WTC11 (cell line): ENCODE measurements around the gene NFIA.

ENCODE experiments used
- FOXK1 ChIP-seq: sonication (generic); formaldehyde crosslinking; IDR thresholded peaks from 2 replicates; pipeline ENCODE4 v1.8.0; 2022; ENCODE audit warnings: mild to moderate bottlenecking, moderate library complexity, missing genetic modification reagents
- HMGA2 ChIP-seq: fragments of 250-450 bp; sonication (Bioruptor Pico); IDR thresholded peaks from 2 replicates; pipeline ENCODE4 v1.4.0; 2021; ENCODE audit warnings: mild to moderate bottlenecking, moderate library complexity
- NR1H2 ChIP-seq: sonication (generic); formaldehyde crosslinking; IDR thresholded peaks from 2 replicates; pipeline ENCODE4 v1.9.0; 2021; ENCODE audit warnings: mild to moderate bottlenecking, moderate library complexity, missing genetic modification reagents
- TF ChIP-seq, protein P1 (sequence below): sonication (generic); formaldehyde crosslinking; IDR thresholded peaks from 2 replicates; pipeline ENCODE4 v1.8.1; 2023; ENCODE audit warnings: mild to moderate bottlenecking, missing genetic modification reagents, moderate library complexity
- TF ChIP-seq, protein P2 (sequence below): sonication (generic); formaldehyde crosslinking; conservative IDR thresholded peaks from 2 replicates; pipeline ENCODE4 v1.8.1; 2022; ENCODE audit warnings: mild to moderate bottlenecking, missing genetic modification reagents
- TF ChIP-seq, protein P3 (sequence below): fragments of 200-600 bp; IDR thresholded peaks from 2 replicates; pipeline ENCODE4 v1.8.0; 2022; ENCODE audit warnings: antibody characterized with exemption
- TF ChIP-seq, protein P4 (sequence below): sonication (generic); formaldehyde crosslinking; IDR thresholded peaks from 2 replicates; pipeline ENCODE4 v1.8.1; 2023; ENCODE audit warnings: mild to moderate bottlenecking, moderate library complexity, missing genetic modification reagents

DNA sequence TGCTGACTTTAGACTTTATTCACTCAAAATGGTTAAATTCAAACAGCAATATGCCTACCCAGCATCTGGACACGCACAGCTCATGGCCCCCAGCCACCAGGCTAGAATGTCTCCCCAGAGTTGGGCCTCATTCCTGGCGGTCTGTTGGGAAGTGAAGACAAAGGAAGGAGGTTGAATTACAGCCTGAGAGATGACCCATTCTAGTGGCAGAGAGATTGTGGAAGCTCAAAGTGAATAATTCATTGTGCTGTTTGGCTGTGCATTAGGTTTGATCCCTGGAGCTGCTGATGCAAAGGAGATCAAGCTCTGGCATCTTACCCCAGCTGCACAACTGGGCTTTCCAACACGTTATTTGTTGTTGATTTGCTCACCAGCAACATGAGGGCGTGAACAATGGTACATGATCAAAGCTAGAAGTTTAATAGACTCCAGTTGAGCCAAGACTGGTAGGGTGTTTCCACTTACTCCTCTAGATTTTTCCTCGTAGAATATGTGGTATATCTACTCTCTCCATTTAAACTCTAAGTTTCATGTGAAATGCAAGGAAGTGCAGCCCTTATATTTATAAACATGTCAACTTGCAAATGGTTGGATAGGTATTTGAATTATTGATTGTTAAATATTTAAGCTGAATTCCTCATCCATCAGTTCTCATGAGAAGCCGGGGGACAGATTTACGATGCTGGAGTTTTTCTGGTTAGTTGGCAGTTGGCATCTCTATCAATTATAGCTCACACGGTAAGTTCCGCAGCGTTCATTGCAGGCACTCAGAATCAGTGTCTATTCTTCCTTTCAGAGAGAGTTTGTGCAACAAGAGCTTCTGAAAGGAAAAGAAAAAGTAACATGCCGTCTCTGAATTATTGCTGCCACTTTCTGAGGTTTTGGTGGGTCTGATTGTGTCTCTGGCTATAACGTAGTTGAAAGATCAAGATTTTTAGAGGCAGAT lies 419.9 kb downstream of the NFIA start:
- TF ChIP-seq, protein P1, sequence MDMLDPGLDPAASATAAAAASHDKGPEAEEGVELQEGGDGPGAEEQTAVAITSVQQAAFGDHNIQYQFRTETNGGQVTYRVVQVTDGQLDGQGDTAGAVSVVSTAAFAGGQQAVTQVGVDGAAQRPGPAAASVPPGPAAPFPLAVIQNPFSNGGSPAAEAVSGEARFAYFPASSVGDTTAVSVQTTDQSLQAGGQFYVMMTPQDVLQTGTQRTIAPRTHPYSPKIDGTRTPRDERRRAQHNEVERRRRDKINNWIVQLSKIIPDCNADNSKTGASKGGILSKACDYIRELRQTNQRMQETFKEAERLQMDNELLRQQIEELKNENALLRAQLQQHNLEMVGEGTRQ (CRISPR knock-in tag): no peak
- no peak for TF ChIP-seq NR1H2 (CRISPR knock-in tag)
- no peak for TF ChIP-seq FOXK1 (CRISPR knock-in tag)
- TF ChIP-seq HMGA2 (CRISPR knock-in tag): no peak
- TF ChIP-seq, protein P2, sequence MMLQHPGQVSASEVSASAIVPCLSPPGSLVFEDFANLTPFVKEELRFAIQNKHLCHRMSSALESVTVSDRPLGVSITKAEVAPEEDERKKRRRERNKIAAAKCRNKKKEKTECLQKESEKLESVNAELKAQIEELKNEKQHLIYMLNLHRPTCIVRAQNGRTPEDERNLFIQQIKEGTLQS: no peak
- TF ChIP-seq, protein P3, sequence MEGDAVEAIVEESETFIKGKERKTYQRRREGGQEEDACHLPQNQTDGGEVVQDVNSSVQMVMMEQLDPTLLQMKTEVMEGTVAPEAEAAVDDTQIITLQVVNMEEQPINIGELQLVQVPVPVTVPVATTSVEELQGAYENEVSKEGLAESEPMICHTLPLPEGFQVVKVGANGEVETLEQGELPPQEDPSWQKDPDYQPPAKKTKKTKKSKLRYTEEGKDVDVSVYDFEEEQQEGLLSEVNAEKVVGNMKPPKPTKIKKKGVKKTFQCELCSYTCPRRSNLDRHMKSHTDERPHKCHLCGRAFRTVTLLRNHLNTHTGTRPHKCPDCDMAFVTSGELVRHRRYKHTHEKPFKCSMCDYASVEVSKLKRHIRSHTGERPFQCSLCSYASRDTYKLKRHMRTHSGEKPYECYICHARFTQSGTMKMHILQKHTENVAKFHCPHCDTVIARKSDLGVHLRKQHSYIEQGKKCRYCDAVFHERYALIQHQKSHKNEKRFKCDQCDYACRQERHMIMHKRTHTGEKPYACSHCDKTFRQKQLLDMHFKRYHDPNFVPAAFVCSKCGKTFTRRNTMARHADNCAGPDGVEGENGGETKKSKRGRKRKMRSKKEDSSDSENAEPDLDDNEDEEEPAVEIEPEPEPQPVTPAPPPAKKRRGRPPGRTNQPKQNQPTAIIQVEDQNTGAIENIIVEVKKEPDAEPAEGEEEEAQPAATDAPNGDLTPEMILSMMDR: no peak
- TF ChIP-seq, protein P4, sequence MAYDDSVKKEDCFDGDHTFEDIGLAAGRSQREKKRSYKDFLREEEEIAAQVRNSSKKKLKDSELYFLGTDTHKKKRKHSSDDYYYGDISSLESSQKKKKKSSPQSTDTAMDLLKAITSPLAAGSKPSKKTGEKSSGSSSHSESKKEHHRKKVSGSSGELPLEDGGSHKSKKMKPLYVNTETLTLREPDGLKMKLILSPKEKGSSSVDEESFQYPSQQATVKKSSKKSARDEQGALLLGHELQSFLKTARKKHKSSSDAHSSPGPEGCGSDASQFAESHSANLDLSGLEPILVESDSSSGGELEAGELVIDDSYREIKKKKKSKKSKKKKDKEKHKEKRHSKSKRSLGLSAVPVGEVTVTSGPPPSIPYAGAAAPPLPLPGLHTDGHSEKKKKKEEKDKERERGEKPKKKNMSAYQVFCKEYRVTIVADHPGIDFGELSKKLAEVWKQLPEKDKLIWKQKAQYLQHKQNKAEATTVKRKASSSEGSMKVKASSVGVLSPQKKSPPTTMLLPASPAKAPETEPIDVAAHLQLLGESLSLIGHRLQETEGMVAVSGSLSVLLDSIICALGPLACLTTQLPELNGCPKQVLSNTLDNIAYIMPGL (CRISPR knock-in tag): no peak
